Measurements from ENCODE around the gene GPSM1.

Gene GPSM1, protein sequence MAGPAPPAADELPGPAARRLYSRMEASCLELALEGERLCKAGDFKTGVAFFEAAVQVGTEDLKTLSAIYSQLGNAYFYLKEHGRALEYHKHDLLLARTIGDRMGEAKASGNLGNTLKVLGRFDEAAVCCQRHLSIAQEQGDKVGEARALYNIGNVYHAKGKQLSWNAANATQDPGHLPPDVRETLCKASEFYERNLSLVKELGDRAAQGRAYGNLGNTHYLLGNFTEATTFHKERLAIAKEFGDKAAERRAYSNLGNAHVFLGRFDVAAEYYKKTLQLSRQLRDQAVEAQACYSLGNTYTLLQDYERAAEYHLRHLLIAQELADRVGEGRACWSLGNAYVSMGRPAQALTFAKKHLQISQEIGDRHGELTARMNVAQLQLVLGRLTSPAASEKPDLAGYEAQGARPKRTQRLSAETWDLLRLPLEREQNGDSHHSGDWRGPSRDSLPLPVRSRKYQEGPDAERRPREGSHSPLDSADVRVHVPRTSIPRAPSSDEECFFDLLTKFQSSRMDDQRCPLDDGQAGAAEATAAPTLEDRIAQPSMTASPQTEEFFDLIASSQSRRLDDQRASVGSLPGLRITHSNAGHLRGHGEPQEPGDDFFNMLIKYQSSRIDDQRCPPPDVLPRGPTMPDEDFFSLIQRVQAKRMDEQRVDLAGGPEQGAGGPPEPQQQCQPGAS

DNA sequence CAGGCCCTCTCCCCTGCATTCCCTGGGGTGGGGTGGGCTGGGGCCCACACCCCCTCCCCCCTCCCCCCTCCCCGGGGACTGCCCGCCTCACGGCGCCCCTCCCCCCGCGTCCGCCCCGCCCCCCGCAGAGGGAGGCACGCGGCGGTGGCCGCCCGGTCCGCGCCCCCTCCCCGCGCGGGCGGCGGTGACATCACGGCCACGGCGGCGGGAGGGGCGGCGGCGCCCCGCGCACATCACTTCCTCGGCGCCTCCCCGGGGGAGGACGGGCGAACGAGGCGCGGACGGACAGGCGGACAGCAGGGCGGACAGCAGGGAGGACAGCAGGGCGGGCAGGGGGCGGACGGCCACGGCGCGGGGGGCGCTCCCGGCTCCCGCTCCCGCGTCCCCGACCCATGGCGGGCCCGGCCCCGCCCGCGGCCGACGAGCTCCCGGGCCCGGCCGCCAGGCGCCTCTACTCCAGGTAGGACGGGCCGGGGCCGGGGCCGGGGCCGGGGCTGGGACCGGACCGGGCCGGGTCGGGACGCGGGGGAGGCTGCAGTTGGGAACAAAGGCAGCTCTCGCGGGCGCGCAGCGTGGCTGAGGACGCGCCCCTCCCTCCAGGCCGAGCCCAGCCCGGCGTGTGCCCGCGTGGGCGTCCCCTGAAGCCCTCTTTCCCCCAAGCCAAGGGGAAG lies at the start of gene GPSM1:
Gene GPSM1 (plus strand): TSS at position 236 of the 671 bp plus-strand sequence. CDS start 157 bp downstream, at position 393.
- no peak for FAIRE-seq

DNA sequence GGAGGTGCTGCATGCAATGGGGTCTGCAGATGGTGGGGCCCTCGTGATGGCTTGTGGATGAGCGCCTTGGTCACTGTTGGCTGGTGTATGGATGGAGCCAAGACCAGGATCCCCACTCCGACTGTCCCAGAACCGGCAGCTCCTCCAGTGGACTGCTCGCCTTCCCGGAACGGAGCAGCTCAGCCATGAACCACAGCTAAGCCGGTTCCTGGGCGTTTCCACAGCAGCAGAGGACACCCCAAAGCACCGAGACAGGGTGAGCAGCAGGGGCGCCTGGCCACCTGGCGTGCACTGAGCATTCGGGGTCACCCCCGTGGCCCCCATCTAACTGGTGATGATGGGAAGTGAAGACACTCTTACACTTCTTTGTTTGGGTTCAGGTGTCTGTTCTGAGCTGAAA lies 49.6 kb upstream of the GPSM1 start:
- no peak for FAIRE-seq

DNA sequence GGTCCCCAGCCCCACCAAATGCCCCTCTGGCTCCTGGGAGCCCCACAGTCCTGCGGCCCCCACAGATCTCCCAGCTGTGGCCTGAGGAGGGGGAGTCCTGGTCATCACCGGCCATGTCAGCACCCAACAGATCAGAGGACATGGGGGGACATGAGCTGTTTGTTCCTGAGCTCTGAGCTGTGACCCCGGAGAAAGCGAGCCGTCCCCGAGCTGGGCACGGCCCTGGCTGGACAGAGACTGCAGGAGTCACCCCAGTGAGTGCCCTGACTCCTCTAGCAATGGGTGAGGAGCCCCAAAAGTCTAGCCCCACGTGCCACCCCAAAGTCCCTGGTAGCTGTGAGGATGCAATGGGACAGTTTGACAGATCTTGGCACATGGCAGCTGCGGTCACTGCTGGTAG lies 49.1 kb upstream of the GPSM1 start:
- FAIRE-seq = no peak

DNA sequence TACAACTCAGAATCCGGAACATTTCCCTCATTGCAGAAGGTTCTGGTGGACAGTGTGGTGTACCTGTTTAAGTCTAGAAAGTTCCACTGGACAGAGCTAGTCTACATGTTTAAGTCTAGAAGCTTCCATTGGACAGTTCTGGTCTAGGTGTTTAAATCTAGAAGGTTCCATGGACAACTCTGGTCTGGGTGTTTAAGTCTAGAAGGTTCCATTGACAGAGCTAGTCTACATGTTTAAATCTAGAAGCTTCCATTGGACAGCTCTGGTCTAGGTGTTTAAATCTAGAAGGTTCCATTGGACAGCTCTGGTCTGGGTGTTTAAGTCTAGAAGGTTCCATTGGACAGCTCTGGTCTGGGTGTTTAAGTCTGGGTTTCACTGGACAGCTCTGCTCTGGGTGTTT lies 48.4 kb upstream of the GPSM1 start:
- no peak for FAIRE-seq

DNA sequence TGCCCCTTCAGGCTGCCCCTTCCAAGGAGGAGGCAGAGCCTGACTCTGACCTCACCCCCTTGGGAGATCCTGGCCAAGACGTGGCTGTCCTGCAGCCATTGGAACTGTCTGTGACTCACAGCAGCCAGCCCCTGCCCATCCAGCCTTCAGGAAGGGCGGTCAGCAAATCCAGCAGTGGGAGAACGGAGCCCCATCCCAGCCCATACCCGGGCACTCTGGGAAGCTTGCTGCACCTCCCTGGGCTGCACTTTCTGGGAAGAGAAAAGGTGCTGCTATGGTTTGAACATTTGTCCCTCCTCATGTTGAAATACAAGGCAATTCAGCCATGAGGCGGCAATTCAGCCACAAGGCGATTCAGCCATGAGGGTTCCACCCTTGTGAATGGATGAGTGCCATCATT lies 47.9 kb upstream of the GPSM1 start:
- FAIRE-seq = no peak

DNA sequence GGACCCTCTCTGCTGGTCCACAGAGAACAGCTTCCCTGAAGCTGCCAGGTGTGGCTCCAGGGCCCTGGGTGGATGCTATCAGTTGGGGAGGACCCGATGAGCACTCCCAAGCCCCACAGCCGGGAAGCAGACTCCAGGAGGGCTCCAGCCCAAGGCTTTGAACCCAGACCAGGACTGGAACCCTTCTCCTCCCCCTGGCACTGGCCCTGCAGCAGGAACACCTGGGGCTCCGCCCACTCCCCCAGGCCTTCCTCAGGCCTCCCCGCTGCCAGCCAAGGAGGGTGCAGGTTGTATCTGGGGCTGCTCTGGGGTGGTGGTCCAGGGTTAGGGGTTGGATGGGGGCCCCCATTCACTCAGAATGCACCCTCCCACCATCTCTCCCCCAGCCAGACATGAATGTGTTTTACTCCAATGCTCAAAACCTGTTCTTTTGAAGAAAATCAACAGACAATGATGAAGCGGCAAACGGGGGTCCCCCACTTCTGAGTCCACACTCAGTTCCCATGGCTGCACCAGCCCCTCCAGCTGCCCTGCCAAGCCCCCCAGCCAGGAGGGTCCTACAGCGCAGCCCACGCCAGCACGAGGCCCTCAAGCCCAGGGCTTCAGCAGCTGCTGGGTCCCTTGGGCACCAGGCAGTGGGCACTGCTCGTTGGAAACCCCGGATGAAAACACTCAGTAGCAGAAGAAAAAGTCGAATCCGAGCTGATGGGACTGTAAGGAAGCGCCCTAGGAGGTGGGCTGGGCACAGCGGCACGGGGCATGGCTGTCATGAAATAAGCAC lies 46.6 kb upstream of the GPSM1 start:
- no peak for FAIRE-seq

DNA sequence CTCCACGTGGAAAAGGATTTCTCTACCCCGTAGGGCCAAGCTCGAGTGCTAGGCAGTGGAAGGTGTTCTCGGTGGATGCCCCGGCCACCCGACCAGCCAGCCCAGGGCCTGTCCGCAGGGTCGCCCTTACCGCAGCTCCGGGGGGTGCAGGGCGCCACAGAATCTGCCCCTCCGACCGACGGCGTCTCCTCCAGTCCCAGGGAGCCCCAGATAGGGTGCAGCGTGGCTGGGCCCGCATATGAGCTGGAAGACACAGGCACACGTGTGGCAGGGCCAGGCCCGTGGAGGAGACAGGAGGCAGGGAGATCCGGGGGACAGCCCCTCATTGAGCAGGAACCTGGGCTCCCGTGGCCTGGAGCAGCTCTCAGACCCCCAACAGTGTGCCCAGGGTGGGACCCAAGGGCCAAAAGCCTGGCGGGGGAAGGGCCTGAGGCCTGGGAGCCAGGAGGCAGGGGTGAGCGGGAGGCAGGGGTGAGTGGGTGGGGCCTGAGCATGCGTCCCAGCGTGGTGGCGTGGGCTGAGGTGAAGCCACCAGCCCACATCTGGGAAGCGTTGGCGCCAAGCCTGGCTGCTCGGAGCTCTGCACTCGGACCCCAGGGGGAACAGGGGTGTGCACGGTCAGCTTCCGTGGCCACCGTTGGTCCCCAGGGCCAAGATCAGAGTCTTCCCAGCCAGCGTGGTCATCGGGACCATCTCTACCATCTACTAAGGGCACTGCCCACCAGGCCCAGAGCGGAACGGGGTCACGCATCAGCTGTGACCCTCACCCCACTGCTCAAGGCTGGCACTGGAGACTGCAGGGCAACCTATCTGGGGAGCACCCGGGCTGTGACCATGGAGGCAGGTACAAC lies 45.7 kb upstream of the GPSM1 start:
- no peak for FAIRE-seq

DNA sequence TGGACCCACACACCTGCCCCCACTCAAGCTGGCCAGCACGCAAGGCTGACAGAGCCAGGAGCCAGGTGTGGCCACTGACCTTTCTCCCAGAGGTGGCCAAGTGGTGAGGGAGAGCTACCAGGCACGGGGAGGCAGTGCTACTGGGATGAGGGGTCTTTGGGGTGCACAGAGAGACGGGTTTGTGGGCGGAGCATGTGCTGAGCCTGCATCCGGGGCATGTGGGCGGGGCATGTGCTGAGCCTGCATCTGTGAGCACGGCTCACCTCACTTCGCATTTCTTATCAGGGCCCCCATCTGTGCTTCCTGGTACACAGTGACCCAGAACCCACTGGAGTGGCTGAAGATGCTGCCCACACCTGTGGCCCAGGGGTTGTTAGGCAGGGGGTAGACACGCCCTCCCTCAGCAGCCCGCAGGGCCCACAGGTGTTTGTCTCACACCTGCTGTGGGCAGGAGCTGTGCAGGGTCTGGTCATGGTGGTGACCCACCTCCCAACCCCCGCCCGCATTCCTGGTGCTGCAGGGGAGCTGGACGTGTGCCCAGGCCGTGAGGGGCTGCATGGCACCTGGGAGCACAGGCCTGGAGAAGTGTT lies 45.0 kb upstream of the GPSM1 start:
- FAIRE-seq = no peak

DNA sequence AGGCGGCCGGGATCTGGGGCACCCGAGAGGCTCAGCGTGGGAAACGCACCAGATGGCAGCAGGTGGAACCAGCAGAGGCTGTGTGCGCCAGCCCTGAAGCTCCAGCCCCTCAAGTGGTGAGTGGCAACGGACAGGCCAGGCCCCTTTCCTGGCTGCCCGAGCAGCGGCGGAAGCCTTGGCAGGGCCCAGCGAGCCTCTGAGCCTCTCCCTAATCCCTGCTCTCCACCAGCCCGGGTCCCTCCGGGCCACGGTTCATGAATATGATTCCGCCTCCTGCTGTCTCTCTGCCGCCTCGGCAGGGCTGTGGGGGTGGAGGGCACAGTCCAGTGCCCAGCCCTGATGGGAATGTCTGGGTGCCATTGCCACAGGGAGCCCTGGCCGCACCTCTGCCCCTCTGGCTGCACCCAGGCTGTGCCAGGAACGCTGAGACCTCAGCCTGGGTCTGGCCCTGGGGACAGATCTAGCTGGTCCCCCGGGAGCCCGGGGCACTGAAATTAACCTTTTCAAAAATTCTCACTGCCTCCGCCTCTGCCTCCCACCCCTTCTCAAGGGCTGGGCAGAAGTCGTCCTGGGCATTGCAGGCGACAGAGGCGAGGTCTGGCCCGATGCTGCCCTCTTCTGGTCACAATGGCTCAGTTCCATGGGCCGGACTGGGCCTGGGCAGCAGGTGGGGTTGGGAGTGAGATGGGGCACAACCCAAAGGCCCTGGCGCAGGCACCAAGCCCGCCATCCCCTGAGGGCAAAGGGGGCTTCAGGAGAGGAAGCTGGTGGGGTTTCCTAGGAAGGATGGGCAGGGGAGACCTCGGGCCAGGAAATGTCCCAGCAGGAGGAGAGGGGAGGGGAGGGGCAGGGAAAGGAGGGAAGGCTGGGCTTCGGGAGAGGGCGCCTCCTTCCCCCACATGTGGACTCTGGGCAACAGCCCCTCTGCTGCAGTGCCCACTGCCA lies 43.8 kb upstream of the GPSM1 start:
- no peak for FAIRE-seq

DNA sequence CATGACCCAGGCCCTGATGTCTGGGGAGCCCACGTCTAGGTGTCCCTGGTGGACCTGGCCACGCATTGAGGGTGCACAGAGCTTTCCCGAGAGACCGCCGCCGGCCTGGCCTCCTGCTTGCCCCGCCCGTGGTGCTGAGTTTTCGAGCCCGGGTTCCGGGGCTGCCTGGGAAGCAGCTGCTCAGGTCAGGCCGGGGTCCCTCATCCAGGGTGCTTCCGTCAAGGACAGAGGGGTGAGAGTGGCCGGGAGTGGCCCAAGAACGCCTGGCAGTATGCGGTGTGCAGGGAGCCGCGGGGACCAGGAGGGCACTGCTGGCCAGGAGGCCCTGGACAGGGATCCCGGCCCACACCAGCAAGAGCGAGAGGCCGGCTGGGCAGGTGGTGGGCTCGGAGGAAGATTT lies 43.0 kb upstream of the GPSM1 start:
- no peak for FAIRE-seq

DNA sequence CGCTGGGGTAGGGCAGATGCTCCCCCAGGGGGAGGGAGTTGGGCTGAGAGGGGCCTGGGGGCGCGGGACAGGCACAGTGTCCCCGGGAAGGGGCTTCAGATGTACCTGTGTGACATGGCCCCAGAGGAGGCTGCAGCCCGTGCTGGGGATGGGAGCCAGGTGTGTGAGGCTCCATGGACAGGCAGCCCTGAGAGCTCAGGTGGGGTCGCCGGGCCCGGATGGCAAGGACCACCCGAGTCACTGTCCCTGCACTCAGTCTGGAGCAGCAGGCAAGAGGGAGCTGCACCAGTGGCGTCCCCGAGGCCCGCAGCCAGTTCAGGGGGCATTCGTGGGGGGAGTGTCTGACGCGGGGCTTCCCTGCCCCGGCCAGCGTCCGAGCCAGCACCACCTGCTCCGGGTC lies 42.4 kb upstream of the GPSM1 start:
- no peak for FAIRE-seq

DNA sequence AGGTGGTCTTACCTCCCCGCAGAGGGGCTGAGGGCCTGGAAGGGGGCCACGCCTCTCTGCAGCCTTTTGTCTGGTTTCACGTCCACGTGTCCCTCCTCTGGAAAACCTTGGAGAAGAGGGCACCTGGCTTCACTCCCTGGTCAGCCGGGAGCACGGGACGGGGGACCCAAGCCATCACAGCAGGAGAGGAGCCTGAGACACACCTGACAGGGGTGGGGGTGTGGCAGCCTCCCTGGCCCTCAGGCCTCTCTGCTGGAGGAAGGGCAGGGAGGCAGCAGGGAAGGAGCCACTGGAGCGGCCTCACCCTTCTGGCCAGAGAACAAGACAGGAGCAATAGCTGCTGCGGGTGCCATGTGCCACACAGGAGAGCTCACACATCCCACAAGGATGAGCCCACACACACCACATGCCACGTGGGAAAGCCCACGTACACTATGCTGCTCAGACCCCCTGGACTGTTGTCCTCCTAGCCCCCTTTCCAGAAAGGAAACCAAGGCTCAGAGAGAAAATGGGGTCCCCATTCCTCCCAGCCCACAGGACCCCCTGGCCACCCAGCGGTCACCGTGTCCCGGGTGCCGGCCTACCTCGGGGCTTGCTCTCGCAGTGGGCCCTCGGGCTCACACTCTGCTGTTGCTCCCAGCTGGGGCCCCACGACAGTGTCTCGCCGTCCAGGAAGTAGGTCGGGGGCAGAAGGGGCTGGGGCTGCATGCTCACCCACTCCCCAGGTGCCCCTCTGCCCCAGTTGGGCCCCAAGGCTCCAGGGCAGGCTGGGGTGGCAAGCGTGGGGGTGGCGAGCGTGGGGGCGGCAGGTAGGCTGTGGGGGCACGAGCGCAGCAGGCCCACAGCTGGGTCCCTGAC lies 41.6 kb upstream of the GPSM1 start:
- FAIRE-seq = no peak

DNA sequence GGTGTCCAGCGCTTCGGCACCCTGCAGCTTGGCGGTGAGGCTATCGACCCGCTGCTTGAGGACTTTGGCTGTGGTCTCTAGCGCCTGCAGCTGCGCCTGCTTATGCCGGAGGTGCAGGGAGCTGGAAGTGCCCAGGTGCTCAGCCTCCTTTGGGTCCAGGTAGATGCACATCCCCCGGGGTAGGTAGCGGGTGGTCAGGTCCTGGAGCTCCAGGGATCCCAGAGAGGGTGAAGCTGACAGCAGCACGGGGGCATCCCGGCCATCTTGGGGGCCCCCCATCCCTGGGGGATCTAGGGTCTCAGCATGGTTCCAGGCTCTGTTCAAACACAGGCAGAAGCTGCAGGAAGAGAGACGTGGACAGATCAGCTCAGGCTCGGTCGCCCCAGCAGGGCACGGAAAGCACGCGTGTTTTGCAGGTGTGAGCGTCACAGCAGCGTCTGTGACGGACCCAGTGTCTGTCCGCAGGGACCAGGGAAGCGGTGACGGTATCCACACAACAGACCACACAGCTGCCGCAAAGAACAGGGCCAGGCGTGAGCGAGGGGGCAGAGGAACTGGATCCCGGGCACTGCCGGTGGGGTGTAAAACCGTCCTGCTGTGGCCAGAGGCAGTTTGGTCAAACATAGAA lies 40.9 kb upstream of the GPSM1 start:
- FAIRE-seq = no peak

DNA sequence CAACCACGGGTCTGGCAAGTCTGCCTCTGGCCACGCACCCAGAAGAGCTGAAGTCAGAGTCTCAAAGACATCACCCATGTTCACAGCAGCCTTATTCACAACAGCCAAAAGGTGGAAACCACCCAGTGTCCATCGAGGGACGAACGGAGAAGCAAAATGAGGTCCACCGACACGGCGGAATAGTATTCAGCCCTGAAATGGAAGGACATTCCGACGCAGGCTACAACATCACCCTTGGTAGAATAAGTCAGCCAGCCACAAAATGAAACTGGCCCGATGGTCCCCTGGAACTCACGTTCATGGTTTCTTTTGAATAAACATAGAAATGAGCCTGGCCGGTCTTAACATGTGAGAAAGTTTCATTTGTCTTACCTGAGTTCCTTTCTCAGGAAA lies 40.4 kb upstream of the GPSM1 start:
- no peak for FAIRE-seq

DNA sequence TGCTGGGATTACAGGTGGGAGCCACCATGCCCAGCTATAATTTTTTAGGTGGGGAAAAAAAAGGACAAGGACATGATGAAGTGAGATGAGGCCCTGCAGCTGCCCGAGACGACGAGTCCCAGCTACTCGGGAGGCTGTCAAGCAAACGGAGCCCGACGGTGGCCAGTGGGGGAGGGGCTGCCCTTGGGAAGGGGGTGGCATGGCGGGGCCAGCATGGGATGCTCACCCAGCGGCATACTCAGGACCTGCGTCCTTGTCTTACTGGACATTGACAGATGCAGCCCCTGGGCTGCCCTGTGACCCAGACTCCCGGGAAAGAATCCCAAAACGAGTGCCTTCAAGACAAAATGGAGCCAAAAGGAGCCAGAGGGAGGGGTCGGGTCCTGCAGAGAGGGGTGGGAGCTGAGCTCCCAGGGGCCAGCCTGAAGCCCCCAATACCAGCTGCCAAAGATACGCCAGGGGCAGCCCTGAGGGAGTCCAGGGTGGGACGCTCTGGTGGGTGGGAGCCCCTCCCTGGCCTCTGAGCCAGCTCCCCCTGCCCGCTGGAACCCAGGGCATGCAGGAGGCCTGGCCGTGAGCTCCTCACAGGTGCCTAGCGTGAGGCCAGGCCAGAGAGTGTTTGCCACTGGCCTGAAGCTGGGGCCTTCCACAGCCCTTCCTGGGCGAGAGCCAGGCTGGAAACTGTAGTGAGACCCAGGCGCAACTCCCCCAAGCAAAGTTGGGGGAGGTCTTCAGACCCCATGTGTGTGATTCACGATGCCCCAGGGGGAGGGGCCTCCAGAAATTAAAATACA lies 39.2 kb upstream of the GPSM1 start:
- no peak for FAIRE-seq

DNA sequence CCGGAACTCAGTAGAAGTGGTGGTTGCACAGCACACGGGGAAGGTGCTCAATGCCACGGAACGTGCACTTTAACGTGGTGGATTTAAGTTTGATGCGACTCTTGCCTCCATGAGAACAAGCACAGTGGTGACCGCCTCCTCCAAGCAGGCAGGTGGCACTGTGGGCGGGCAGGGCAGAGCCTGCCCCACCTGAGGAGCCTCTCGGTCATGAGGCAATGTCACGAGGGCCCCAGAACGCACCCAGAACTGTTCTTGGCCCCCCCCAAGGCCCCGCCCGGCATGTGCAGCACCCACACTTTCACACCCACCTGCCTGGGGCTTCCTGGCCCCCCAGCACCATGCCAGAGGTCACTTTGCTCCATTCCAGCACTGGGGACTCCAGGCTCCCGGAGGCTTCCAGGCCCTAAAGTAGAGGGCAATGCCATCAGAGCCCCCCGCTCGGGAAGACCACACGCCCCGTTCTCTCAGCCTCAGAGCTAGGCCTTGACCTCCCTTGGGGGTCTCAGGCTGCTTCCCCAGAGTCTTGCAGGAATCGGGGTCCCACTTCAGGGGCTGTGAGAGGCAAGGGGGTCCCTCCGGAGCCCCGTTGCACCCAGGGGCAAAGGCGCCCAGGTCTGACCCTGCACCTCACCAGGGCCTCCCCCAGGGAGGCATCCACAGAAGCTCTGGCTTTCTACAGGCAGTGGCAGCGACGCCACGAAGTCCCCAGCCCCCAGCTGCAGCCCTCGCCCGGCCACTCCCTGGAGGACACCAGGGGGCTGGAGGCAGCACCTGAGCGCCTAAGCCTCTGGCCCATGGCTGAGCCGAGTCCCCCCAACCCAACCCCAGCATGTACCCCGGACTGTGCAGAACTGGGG lies 37.5 kb upstream of the GPSM1 start:
- FAIRE-seq = no peak

DNA sequence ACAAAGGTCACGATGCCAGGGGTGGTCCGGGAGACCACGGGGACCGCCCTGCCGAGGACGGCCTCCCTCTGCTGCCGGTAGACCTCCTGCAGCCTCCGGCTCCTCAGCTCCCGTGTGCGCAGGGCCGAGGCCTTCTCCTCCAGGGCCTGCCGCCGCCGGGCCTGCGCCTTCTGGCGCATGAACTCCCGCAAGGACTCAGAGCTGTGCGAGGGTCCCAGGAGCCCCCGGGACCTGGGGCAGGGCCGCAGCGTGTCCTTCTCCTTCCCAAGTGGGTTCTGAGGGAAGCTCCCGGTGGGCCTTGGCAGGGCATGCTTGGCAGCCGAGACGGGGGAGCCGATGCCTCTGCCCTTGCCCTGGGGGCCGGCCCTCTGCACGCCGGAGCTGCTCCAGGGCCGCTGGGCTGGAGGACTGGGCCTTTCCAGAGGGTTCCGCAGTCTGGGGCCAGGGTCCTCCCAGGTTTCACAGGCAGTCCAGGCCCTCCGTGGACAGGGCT lies 36.8 kb upstream of the GPSM1 start:
- no peak for FAIRE-seq
